SH-SY5Y (cell line): Measurements from ENCODE around the gene MRPL58.

Source experiments
- GATA2 ChIP-seq: IDR thresholded peaks from 2 replicates; pipeline ENCODE4 v1.6.1; 2011; ENCODE audit warnings: mild to moderate bottlenecking, low read depth, low read length
- GATA3 ChIP-seq: IDR thresholded peaks from 2 replicates; pipeline ENCODE4 v1.6.1; 2011; ENCODE audit warnings: low read depth, mild to moderate bottlenecking, low read length, moderate library complexity

Gene MRPL58

DNA sequence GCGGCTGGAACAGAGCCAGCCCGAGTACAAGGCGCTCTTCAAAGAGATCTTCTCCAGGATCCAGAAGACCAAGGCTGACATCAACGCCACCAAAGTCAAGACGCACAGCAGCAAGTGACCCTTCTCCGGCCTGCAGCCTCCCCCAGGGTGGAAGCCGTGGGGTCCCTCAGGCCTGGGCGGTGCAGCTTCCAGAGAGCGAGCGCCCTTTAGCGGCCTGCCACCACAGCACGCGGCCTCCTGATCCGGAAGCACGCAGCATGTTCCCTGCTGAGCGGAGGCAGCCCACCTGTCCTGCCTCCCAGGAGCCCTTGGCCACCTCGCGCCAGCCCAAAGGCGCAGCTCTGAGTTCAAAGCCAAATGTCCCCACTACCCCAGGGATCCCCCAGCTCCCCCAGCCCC lies 8.5 kb upstream of the MRPL58 start:
- TF ChIP-seq GATA3 (no peak), GATA2 (no peak)

- TF ChIP-seq GATA3 (no peak), GATA2 (no peak)
Observed at GRCh38 chr17:75004371-75004770, 8.1 kb upstream of the MRPL58 start.

DNA sequence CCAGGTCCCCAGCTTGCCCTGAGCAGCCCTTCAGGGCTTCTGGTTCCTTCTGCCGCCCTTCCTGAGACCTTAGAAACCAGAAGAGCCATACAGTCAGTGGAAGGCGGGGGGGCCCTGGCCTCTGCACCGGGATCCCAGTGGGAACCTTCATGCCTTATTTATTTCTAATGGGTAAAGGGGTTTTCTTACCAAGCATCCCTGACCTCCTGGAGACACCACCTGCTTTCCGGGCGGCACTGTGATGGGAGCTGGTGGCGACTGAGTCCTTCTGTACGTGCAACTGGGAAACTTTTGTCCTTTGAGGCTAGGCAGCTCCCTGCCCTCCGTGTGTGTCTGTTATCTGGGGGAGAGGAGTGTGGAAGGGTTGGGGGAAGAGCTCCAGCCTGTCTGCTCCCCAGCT lies 7.2 kb upstream of the MRPL58 start:
- TF ChIP-seq GATA3 (no peak), GATA2 (no peak)

GRCh38 chr17:75006653-75007052 lies 5.8 kb upstream of the MRPL58 start:
- TF ChIP-seq GATA3: no peak
- no peak for TF ChIP-seq GATA2

GRCh38 chr17:75008373-75008772 lies 4.1 kb upstream of the MRPL58 start:
- TF ChIP-seq GATA3 (no peak), GATA2 (no peak)

GRCh38 chr17:75009139-75009724 lies 3.2 kb upstream of the MRPL58 start:
- TF ChIP-seq GATA2: no peak
- TF ChIP-seq GATA3: no peak

DNA sequence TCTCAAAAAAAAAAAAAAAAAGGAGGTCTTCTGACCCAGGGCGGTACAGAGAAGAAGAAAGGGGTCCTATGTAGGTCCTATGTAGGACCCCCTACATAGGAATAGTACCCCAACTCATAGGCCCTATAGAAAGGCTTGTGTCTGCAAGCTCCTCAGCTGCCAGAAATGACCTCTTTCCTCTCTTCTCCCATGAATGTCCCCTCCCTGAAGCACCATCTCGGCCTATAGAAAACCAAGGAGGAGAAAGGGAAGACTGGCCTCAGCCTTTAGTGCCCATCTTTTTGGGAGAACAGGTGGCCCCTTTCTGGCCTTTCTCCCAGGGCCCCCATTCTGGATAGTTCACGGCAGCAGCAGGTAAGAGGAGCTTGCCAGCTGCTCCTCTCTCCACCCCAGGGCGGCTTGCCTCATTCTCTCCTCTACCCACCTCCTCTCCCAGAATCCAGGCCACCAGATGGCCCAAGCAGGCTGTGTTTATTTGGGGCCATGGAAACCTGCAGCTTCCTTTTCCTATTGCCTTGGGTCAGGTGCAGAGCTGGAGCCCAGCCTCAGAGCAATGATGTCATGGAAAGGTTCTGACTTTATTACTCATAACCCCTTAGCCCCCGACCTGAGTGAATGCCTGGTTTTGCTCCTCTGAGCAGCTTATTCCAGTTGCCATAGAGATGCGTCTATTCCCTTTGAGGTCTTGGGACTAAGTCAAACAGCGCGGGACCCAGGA lies 1.6 kb upstream of the MRPL58 start:
- no peak for TF ChIP-seq GATA3
- no peak for TF ChIP-seq GATA2

- TF ChIP-seq GATA3 (no peak), GATA2 (peak; percentile 57)
Observed at GRCh38 chr17:75011401-75012095, 922 bp upstream of the MRPL58 start.

DNA sequence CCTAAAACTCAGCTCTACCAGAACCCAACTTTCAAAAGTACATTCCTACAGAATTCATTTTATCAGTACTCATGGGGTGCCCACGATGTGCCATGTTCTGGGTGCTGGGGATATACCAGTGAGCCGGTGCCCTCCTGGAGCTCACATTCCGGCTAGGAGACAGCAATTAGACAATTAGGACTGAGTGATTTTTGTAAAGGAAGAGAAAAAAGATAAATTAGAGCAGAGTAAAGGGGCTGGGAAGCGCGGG lies 449 bp upstream of the MRPL58 start:
- TF ChIP-seq GATA2 (no peak), GATA3 (no peak)

DNA sequence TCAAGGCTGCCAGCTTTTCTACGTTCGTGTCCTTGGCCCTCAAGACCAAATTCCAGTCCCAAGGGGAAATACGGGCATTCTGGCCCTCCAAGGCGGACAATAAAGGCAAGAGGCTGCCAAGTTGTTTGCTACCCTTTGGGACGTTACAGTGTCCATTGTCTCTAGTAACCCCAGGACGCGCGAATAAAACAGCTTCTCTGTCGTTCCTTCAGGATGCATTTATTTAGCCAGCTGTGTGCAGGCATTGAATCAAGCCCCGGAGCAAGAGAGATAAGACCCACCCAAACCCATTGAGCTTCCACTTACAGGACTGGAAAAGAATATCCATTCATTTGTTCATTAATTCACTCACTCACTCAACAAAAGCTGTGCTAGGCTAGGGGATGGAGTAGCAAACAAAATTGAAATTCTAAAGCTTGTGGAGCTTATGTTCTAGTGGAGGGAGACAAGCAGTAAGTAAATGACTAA lies 656 bp downstream of the MRPL58 start:
- TF ChIP-seq GATA2: no peak
- TF ChIP-seq GATA3: no peak

DNA sequence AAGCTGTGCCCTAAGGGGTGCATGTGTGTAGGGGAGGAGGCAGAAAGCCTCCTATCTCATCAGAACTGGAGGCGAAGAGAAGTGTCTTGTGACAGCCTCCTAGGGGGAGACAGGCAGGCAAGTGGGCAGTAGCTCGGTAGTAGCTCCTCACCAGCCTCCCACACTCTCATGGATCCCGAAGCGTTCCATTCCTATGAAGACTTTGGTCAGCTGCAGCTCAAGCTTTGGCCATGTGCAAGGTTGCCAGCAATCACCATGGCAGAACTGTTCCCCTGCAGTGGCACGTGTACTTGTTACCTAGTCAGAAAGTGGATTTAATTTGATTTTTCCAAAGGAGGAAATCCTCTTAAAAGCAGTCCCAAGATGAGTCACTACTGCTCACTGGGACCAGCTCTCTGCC lies 6.7 kb downstream of the MRPL58 start:
- TF ChIP-seq GATA3 (no peak), GATA2 (no peak)

GRCh38 chr17:75019710-75020109 lies 7.2 kb downstream of the MRPL58 start:
- TF ChIP-seq GATA2: no peak
- no peak for TF ChIP-seq GATA3

DNA sequence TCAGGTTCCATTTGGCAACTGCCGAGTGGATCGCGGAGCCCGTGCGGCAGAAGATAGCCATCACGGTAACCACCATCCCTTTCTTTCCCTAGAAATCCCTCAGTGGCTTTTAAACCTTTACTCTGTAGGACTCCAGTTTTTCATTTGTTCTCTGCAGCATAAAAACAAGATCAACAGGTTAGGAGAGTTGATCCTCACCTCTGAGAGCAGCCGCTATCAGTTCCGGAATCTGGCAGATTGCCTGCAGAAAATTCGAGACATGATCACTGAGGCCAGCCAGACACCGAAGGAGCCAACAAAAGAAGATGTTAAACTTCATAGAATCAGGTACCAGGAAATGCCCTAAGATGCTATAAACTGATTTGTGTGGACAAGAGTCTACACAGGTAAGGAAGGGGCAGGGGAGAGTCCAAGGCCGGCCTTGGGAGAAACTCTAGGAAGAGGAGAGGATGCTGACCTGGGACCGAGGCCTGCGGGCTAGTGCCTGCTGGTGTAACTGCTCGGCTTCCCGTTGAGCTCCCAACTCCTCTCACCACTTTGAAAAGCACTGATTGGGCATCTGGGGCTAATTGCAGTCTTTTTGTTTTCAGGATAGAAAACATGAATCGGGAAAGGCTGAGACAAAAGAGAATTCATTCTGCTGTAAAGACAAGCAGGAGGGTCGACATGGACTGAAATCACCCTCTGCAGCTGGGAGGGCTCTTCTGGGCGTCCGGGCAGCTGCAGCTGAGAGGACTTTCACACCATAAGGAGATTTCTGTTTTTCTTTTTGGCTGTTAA lies 8.1 kb downstream of the MRPL58 start:
- TF ChIP-seq GATA2: no peak
- TF ChIP-seq GATA3: no peak

GRCh38 chr17:75024686-75025397 lies 12.4 kb downstream of the MRPL58 start:
- no peak for TF ChIP-seq GATA3
- no peak for TF ChIP-seq GATA2
